Sigmoid colon (tissue), 7 donors: Measurements from ENCODE around the gene RTCA. TPM values are rescaled to one million over a fixed set of nuclear protein-coding genes. Genes with fewer than 3 reads are reported as not detected.

Experiments
- DNase-seq: peaks from one replicate; pipeline ENCODE4 v3.0.0-alpha.2; 2019
- H3K27ac ChIP-seq, 4 donors: fragments of 200-600 bp; sonication (generic); one replicate each; pipeline ENCODE4 v1.5.1; 2016 to 2019; ENCODE audit warnings: mild to moderate bottlenecking in 1 of 4
- H3K27me3 ChIP-seq, 3 donors: fragments of 200-600 bp; sonication (generic); one replicate each; pipeline ENCODE4 v1.5.1; 2019; ENCODE audit warnings: mild to moderate bottlenecking in 1 of 3
- H3K36me3 ChIP-seq, 4 donors: fragments of 200-600 bp; sonication (generic); one replicate each; pipeline ENCODE4 v1.5.1; 2016 to 2019
- H3K4me1 ChIP-seq, 4 donors: fragments of 200-600 bp; sonication (generic); one replicate each; pipeline ENCODE4 v1.5.1; 2017 to 2019
- H3K4me3 ChIP-seq, 4 donors: fragments of 200-600 bp; sonication (generic); one replicate each; pipeline ENCODE4 v1.5.1; 2017 to 2019; ENCODE audit warnings: mild to moderate bottlenecking in 2 of 4, moderate library complexity in 1 of 4
- H3K9me3 ChIP-seq, 4 donors: fragments of 200-600 bp in 3 of 4; sonication (generic) in 3 of 4; one replicate each; pipeline versions ENCODE4 v1.5.1 to v1.6.1; 2013 to 2019
- CTCF ChIP-seq, 4 experiments: fragments of 450-650 bp in 3 of 4; fragments of 200-600 bp in 1 of 4; IDR thresholded peaks; one replicate each; pipeline ENCODE4 v1.5.1; 2016 to 2019; ENCODE audit warnings: antibody characterized with exemption in 4 of 4, mild to moderate bottlenecking in 3 of 4, moderate library complexity in 2 of 4
- EP300 ChIP-seq, 4 donors: sonication (generic); formaldehyde crosslinking; IDR thresholded peaks; one replicate each; pipeline ENCODE4 v1.6.1; 2017; ENCODE audit warnings: antibody characterized with exemption in 4 of 4
- POLR2A ChIP-seq, 2 donors: fragments of 450-650 bp; IDR thresholded peaks; one replicate each; pipeline ENCODE4 v1.6.1; 2016; ENCODE audit warnings: antibody characterized with exemption in 2 of 2, mild to moderate bottlenecking in 2 of 2, moderate library complexity in 2 of 2
- POLR2AphosphoS5 ChIP-seq, 4 donors: sonication (generic); formaldehyde crosslinking; IDR thresholded peaks; one replicate each; pipeline ENCODE4 v1.6.1; 2017; ENCODE audit warnings: antibody characterized with exemption in 4 of 4
- WGBS, 2 donors: extraction: QIAGEN DNeasy Blood & Tissue Kit; methylation state at CpG; one replicate each; pipeline ENCODE4 v1.1.7; 2013; 5-methylcytosine and 5-hydroxymethylcytosine counted together
- intact Hi-C: fragments of 100-400 bp; cut with DNase I; formaldehyde crosslinking; loops from one replicate; pipeline ENCODE4 v1.15.1; 2023
- polyA plus RNA-seq, 3 donors: library from polyadenylated mRNA; stranded (reverse); fragments of 200-250 nt; gene quantifications; one replicate each; pipeline ENCODE4 v1.2.3, GENCODE V29; 2013
- small RNA-seq, 3 donors: library from RNA; depleted of rRNA; stranded (forward); fragments of <200 nt; gene quantifications; one replicate each; pipeline ENCODE3, GENCODE V24; 2016
- total RNA-seq, 4 donors: library from RNA; depleted of rRNA; stranded (reverse); fragments of >200 nt; gene quantifications; one replicate each; pipeline ENCODE4 v1.1.0, GENCODE V29; 2016
- donor health status: healthy with polysubstance abuse.
- donor health status: Bipolar disorder and iron deficiency.
- donor health status: healthy.

RTCA gene
- total and polyA plus RNA-seq, 7 donors = 16.3 to 43.7 (median 24.3) TPM

GRCh38 chr1:100340494-100340893 lies 74.5 kb downstream of the RTCA start:
- Histone ChIP-seq H3K9me3 (no peaks in the 10 kb centered on the region), H3K4me1 (no peaks in the 10 kb centered on the region), H3K4me3 (no peak overlapping the region), H3K36me3 (no peaks in the 10 kb centered on the region), H3K27me3 (peaks cover 0 to 6% (median 0%) of the 10 kb centered on the region in 3 donors), H3K27ac (no peak overlapping the region)
- 93 to 98% methylated on average over 1 of the region's 1 CpG for WGBS, 2 donors
- intact Hi-C loops = no loop called here
- no peak for DNase-seq
- no peak for TF ChIP-seq POLR2AphosphoS5 (IDR thresholded peaks at IDR 0.05)

- H3K27ac ChIP-seq = no peak overlapping the region
- H3K27me3 ChIP-seq = no peaks in the 10 kb centered on the region
- TF ChIP-seq EP300 (IDR thresholded peaks at IDR 0.05) (no peak), POLR2A (IDR thresholded peaks at IDR 0.05) (no peak), CTCF (IDR thresholded peaks at IDR 0.05) (no peak), POLR2AphosphoS5 (IDR thresholded peaks at IDR 0.05) (no peak)
- DNase-seq = no peak
- no peaks in the 10 kb centered on the region for H3K36me3 ChIP-seq
- H3K4me3 ChIP-seq = no peak overlapping the region
- intact Hi-C loops = no loop called here
- 91 to 98% methylated on average over 2 of the region's 2 CpGs for WGBS, 2 donors
- no peaks in the 10 kb centered on the region for H3K4me1 ChIP-seq
- no peaks in the 10 kb centered on the region for H3K9me3 ChIP-seq
Measured at GRCh38 chr1:100342348-100342747, 76.3 kb downstream of the RTCA start.

Small RNA genes lying within 50 kb of the gene (small RNA-seq; reads per million reads assigned to genes)
- gene AL445928.1 = 0 reads per million in 3 donors
- gene MIR553 = 0 reads per million in 3 donors

Other genes with a start within 250 kb of the RTCA start
- 1 to 10 TPM; 2.7 to 7.1 (median 4.9) TPM for gene SASS6, start 133.3 kb upstream of the RTCA start, total RNA-seq
- gene SASS6, start 133.3 kb upstream of the RTCA start, polyA plus RNA-seq = 1 to 10 TPM in 2 of 3 donors, under 1 TPM in 1; 0.92 to 2.6 (median 1.2) TPM
- 10 to 100 TPM; 17.4 to 26.4 (median 24.8) TPM for gene TRMT13, start 133.1 kb upstream of the RTCA start, total RNA-seq
- 1 to 10 TPM; 2.4 to 9.0 (median 3.2) TPM for gene TRMT13, start 133.1 kb upstream of the RTCA start, polyA plus RNA-seq
- gene LRRC39, start 88.0 kb upstream of the RTCA start, total RNA-seq = 1 to 10 TPM in 3 of 4 donors, under 1 TPM in 1; 0.95 to 4.2 (median 2.1) TPM
- gene LRRC39, start 88.0 kb upstream of the RTCA start, polyA plus RNA-seq = under 1 TPM in 1 of 3 donors, not detected in 2; 0.52 TPM
- gene DBT, start 16.4 kb upstream of the RTCA start, total RNA-seq = 10 to 100 TPM in 2 of 4 donors, 1 to 10 TPM in 2; 8.8 to 14.3 (median 11.1) TPM
- gene DBT, start 16.4 kb upstream of the RTCA start, polyA plus RNA-seq = 1 to 10 TPM; 3.0 to 4.6 (median 4.2) TPM
- 10 to 100 TPM; 11.8 to 22.7 (median 13.9) TPM for gene CDC14A, start 86.3 kb downstream of the RTCA start, total RNA-seq
- gene CDC14A, start 86.3 kb downstream of the RTCA start, polyA plus RNA-seq = 10 to 100 TPM in 1 of 3 donors, 1 to 10 TPM in 2; 4.6 to 11.6 (median 7.8) TPM